Activated effector memory CD4-positive, alpha-beta T cell treated with Interleukin-2 at 50 U/mL for 16 hours (primary cell): ENCODE measurements around the gene ARHGEF7.
"Not testable (repeated sequence)": the region's sequence is repeated elsewhere in the genome, so short reads cannot be mapped to it uniquely, and the experiment has no call there.

Experiments
- DNase-seq: peaks from one replicate; pipeline ENCODE4 v3.0.0-alpha.2; 2020

ARHGEF7 gene, protein sequence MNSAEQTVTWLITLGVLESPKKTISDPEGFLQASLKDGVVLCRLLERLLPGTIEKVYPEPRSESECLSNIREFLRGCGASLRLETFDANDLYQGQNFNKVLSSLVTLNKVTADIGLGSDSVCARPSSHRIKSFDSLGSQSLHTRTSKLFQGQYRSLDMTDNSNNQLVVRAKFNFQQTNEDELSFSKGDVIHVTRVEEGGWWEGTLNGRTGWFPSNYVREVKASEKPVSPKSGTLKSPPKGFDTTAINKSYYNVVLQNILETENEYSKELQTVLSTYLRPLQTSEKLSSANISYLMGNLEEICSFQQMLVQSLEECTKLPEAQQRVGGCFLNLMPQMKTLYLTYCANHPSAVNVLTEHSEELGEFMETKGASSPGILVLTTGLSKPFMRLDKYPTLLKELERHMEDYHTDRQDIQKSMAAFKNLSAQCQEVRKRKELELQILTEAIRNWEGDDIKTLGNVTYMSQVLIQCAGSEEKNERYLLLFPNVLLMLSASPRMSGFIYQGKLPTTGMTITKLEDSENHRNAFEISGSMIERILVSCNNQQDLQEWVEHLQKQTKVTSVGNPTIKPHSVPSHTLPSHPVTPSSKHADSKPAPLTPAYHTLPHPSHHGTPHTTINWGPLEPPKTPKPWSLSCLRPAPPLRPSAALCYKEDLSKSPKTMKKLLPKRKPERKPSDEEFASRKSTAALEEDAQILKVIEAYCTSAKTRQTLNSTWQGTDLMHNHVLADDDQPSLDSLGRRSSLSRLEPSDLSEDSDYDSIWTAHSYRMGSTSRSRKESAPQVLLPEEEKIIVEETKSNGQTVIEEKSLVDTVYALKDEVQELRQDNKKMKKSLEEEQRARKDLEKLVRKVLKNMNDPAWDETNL

DNA sequence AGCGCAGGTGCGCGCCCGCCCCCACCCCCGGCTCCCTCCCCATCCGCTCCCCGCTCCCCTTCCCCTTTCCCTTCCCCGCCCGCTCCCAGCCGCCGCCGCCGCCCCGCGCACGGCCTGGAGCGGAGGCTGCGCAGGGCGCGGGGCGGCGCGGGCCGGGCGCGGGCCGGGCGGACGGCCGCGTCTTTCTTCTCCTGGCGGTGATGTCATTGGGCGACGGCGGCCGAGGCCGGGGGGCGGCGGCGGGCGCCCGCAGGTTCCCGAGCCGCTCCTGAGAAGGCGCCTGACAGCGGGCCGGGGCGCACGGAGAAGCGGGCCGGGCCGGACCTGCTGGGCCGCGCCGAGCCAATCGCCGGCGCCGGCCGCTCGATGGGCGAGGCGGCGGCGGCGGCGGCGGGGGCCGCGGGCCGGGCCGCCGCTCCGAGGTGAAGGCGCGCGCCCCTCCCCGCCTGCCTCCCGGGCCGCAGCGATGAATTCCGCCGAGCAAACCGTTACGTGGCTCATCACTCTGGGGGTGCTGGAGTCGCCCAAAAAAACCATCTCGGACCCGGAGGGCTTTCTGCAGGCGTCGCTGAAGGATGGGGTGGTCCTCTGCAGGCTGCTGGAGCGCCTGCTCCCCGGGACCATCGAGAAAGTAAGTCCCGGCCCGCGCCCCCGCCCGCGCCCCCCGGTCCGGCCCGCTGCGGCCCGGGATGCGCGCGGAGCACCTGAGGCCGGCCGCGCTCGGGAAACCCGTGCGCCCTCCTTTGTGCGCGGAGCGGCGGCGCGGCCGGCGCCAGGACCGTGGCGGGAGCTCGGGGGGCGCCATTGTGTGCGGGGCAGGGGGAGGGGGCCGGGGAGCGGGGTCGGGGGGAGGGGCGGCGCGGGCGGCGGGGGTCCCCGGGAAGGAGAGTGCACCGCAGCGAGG is at the start of gene ARHGEF7:
TSS of gene ARHGEF7 (plus strand) at position 250 of the 904 bp plus-strand sequence. CDS start at position 467, 217 bp downstream.
- no peak for DNase-seq

DNA sequence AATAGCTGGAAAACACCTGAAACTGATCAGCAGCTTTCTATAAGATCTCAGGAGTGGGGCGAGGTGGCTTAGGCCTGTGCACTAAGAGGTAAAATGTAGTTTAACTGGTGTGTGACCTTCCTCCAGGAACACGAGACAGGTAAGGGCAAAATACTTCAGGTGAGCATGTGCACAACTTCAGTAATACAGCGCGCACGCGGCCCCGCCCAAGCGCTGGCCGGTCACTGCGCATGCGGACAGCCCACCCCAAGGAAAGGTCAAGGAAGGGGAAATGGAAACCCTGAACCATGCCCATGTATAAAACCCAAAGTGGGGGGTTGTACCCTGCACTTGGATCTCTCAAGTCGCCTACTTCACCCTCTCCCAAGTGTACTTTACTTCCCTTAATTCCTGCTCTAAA is 49.4 kb upstream of the ARHGEF7 start:
- DNase-seq: no peak

DNA sequence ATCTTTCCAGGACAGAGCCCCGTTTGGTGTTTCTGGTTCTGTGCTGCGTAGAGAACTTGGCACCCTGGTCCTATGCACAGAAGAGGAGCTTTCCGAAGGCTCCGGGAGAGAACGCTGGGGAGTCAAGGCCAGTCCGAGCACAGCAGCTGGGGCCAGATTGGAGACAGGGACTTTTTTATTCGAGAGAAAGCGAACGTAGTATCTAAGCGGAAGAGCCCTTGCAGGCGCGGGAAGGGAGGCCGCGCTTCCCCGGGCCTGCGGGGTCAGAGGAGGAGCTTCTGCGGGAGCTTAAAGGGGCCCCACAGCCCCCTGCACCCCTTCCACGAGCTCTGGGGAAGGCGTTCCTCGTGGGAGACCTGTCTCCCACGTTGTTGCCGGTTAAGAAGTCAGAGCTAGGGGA is 48.6 kb upstream of the ARHGEF7 start:
- no peak for DNase-seq

DNA sequence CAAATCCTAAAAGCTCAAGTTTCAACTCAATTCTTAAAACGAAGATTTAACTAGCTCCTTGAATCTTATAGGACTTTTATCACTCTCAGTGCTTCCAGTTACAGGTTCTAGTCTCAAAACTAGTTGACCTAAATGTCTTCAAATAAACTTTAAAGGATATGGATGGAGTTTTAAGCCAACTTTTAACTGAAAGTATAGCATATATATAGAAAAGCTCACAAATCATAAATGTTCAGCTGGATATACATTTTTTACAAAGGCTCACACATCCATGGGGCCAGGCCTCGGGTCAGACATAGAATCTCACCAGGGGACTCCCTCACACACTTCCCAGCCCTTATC is 47.1 kb upstream of the ARHGEF7 start:
- no peak for DNase-seq

DNA sequence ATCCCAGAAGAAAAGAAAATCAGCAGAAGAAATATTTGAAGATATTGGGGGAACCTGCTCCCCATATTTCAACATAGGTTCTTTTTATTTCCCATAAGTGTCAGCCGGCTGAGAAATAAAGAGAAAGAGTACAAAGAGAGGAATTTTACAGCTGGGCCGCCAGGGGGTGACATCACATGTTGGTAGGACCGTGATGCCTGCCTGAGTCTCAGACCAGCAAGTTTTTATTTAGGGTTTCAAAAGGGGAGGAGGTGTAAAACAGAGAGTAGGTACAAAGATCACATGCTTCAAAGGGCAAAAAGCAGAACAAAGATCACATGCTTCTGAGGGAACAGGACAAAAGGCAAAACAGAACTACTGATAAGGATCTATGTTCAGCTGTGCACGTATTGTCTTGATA is 44.0 kb upstream of the ARHGEF7 start:
- not testable (repeated sequence) for DNase-seq

DNA sequence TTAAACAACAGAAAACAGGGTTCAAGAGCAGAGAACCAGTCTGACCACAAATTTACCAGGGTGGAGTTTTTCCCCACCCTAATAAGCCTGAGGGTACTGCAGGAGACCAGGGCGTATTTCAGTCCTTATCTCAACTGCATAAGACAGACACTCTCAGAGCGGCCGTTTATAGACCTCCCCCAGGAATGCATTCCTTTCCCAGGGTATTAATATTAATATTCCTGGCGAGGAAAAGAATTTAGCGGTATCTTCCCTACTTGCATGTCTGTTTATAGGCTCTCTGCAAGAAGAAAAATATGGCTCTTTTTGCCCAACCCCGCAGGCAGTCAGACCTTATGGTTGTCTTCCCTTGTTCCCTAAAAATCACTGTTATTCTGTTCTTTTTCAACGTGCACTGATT is 43.6 kb upstream of the ARHGEF7 start:
- not testable (repeated sequence) for DNase-seq

DNA sequence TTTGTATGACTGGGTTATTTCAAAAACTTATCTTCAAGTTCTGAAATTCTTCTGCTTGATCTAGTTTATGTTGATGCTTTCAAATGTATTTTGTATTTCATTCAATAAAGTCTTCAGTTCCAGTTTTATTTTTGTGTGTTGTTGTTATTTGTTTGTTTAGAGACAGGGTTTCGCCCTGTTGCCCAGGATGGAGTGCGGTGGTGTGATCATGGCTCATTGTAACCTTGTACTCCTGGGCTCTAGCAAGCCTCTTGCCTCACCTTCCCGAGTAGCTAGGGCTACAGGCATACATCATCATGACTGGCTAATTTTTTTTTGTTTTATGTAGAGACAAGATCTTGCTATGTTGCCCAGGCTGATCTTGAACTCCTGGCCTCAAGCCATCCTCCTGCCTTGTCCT is 40.3 kb upstream of the ARHGEF7 start:
- DNase-seq: no peak

DNA sequence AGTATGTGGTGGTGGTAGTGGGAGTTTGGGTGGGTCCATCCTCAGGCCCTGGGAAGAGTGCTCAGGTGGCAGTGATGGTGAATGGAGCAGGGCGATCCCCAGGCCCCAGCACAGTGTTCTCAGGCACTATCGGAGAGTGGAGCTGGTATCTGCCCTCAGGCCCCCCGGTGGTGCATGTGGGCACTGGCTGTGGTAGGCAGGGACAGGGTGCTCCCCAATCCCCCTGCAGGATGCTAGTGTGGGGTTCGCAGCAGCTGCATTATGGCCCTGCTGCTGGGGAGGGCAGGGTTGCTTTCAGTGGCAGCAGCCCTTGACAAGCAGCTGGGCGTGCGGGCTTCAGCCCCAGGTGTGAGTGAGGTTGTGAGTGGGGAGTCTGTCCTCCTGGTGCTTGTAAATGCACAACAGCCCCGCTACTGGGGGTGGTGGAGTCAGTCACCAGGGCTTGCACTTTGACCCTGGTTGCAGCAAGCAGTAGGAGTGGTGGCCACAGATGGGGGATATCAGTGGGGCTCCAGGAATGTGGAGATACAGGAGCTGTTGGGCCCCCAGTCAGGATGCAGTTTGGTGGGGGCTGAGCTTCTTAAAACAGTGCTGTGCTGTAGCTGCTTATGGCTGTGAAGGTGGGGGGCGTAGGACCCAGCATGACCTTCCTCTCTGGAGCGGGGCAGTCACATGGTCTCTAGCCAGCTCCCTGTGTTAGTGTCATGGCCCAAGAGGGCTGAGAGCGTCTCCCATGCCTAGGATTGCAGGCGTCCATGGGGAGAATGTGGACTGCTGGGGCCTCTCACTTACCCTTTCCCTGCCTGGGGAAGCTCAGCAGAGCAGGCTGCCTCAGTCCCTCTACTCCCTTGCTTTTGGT is 38.7 kb upstream of the ARHGEF7 start:
- DNase-seq: no peak

DNA sequence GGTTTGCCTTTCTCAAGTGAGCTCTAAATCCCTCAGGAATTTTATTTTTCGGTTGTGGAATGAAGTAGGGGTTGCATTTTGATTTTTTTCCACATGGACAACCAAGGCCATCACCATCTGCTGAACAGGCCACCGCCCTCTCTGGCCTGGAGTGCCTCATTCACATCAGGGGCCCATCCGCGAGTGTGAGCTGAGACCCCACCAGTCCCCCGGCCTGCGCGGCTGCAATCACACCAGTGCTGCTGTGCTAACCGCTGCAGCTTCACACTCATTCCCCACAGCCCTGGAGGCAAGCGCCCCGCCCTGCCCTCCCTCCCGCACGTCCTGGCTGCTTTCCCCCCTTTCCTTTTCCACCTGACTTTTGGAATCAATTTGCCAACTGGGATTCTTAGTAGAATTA is 35.7 kb upstream of the ARHGEF7 start:
- DNase-seq: no peak

DNA sequence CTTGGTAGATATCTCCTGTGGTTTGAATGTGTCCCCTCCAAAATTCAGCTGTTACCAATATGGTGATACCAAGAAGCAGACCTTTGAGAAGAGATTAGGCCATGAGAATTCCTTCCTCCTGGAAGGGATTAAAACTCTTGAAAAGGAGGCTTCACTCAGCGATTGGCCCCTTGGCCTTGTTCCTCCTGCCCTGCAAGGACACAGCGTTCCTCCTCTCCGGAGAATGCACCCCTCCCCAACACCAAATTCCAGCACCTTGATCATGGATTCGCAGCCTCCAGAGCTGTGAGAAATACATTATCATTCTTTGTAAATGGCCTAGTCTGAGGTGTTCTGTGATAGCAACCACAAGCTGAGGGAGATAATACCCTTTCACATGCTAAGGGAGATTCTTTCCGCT is 34.5 kb upstream of the ARHGEF7 start:
- no peak for DNase-seq

DNA sequence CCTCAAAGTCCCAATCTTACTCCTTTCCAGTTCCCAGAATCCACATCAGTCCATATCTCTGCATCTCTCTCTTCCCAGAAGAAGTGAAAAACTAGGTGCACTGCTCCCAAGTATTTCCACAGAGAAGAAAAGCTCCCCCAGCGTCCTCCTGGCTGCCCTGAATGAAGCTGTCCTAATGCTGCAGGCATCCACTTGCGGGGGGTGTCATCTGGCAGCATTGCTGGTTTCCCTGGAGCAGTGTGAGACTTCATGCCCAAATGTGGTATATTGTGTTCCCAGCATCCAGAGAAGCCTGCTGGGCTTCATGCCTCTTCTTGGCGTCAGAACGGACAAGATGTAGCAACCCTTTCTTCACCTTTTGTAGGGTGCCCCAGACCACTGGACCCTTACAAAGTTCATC is 32.9 kb upstream of the ARHGEF7 start:
- DNase-seq: no peak

DNA sequence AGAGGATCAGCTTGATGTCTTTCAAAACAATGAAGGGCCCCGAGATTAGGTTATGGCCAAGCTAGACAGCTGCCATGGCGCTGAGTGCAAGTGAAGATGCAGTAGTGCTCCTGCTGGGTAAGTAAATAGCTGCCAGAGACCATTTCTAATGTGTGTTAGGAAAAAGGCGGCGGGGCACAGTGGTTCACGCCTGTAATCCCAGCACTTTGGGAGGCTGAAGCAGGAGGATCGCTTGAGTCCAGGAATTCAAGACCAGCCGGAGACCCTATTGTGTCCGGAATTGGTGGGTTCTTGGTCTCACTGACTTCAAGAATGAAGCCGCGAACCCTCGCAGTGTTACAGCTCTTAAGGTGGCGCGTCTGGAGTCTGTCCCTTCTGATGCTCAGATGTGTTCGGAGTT is 32.3 kb upstream of the ARHGEF7 start:
- not testable (repeated sequence) for DNase-seq

DNA sequence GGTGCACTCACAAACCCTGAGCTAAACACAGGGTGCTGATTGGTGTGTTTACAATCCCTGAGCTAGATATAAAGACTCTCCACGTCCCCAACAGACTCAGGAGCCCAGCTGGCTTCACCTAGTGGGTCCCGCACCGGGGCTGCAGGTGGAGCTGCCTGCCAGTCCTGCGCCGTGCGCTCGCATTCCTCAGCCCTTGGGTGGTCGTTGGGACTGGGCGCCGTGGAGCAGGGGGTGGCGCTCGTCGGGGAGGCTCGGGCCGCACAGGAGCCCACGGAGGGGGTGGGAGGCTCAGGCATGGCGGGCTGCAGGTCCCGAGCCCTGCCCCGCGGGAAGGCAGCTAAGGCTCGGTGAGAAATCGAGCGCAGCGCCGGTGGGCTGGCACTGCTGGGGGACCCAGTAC is 31.4 kb upstream of the ARHGEF7 start:
- not testable (repeated sequence) for DNase-seq

DNA sequence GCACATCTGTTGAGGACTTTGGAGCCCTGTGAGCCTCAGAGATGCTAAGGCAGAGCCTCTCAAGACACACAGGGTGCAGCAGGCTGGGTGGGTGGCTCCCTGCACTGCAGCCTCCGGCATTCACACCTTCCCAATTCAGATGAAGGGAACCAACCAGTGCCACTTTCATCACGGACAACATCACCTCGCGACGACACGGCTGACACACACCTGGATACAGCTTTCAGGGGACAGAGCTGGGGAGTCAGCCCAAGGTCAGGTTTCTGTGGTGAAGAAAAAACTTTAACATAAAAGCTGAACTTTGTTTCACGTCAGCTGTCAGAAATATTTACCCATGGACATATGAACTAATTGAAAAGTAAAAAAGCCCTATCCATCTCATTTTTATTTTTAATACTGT is 24.9 kb upstream of the ARHGEF7 start:
- no peak for DNase-seq

DNA sequence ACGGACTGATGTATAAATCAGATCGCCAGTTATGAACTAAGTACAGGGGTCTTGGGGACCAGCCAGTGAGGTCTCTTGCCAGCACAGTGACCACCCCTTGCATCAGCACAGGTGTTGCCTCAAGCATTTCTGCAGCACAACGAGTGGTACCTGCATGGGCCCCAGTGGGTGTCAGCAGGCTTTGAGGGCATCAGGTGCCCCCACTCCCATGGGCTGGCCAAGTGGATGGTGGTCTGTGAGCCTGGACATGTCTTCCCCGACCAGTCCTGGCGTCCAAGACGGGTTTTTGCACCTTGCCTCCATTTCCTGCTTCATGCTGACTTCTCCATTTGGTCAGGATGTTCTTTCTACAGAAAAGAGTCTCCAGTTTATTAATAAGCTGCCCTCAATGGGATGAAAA is 22.4 kb upstream of the ARHGEF7 start:
- no peak for DNase-seq

DNA sequence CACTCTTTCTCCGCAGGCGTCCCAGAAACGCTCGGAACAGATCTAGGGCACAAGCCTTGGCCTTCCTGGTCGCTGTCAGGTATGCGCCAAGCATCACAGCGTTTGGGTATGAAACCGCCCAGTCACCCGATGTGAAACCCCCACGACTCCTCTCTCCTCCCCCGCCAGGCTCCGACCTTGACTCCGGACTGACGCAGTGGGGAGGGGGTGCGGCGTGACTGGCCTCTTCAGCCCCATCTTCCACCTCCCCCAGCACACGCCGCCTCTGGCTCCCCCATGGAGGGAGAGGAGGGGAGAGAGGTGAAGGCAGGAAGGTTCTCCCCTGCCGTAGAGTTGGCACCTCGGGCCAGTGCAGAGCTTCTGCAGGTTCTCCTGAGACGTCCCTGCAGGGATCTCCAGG is 22.0 kb upstream of the ARHGEF7 start:
- no peak for DNase-seq

DNA sequence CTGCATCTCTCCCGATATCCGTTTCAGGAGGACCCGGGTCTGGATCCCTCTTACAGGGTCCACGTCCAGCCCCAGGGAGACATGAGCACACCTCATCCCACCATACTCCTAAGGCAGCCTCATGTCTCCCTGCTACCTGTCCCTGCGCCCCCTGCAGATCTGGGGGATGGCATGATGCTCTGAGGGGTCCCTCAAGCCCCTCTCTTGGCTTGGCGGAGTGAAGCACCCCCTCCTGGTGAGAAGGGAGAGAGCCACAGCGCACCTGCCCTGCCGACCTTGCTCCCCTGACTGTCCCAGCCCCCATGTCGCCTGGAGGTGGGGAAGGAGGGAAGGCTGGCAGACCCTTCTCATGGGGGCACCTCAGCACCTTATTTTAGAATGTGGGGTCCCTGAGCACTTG is 21.5 kb upstream of the ARHGEF7 start:
- DNase-seq: no peak

DNA sequence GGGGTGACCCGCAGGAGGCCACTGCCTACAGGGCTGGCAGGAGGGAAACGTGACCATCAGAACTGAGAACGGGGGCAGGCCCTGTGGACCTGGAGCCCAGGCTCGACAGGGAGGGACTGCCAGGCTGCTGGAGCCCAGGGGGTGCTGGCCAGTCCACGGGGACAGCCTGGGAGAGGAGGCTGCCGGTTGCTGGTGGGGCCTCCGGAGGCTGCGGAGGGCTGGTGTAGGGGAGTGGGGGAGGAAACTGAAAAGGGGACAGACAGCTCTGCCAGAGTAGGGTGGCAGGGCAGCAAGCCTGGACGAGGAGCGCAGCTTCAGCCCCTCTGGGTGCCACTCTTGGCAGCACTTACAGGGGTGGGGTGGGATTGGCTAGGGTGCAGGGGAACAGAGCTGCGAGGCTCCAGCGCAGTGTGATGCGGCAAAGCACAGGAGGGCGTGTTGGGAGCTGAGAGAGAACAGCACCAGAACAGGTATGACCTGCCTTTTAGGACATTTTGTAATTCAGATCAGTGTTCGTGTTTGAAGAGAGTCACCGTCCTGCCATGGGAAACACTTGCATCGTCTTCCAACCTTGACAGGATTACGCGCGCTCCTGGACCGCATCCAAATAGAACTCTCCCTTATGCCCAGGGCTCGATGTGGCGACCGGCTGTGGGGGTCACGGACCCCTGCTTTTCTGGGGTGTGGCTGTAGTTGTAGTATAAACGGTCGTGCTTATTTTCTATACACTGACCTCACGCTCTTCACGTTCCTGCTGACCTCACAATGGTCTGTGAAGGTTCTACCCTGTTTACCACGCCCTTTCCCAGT is 19.9 kb upstream of the ARHGEF7 start:
- DNase-seq: no peak

DNA sequence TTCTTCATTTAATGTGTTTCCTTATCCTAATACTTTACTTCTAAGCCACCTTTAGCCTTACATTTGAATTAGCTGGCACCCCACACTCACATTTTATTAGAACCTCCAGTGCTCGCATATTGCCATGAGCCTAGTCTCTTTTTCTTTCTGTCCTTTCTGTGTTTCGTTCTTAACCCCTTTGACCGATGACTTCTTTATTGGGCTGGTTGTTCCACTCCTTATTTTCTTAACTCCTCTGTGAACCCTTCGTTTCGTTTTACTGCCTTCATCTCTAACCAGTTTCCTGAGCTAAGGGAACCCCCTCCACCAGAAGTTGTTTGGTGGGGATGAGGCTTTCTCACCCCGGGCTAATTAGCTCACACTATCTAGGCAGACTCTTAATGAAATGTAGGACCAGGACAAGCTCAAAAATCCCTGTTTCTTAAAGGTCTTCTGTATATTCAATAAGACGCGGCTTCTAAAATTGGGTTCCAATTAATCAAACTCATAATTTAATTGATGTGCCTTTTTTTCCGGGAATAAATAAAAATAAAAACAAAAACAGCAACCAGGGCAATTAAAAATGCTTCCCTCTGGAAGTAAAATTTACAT is 19.1 kb upstream of the ARHGEF7 start:
- no peak for DNase-seq

DNA sequence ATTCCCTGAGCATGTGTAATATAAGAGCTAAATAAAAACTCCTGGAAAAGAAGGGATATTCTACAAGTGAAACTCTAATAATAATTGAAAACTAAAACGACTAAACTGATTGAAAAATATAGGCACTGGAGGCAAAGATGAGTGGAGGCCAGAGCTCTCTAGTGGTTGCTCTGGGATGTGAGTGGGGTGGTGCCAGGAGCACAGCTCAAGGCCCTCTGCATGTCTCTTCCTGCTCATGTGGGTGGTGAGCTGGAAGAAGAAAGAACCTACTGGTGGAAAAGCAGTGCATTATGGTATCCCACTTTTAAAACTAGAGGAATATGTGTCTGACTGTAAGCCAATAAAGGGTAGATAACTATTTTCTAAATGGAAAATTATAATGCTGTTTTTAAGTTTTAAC is 15.8 kb upstream of the ARHGEF7 start:
- DNase-seq: no peak

DNA sequence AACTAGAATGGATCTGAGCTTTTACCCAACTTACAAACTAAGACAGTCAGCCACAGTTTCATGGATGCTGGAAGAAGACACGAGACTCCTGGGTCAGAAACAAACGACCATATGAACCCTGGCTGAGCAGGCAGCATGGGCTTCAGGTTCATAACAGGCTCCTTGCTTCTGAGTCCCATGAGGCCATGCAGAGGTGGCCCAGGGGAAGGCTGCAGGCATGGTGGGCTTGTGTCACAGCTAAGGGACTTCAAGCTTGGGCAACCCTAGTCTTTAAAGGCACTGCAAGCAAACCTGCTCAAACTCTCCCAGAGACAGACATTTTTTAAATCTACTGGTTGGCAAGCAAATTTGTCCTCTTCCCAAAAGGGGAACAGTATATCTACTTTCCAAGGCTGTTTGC is 5.1 kb upstream of the ARHGEF7 start:
- no peak for DNase-seq
